Skeletal muscle tissue (tissue), 4 donors: ENCODE data around the gene NDRG4. TPM values are rescaled to one million over a fixed set of nuclear protein-coding genes. Genes with fewer than 3 reads are reported as not detected.

Experiments used
- H3K27ac ChIP-seq: one replicate; pipeline ENCODE4 v1.7.0; 2013; ENCODE audit warnings: mild to moderate bottlenecking, low read depth, low read length, inconsistent platforms
- H3K27me3 ChIP-seq, 3 donors: one replicate each; pipeline ENCODE4 v1.7.0; 2013; ENCODE audit warnings: low read length in 3 of 3; ENCODE audit not compliant: control insufficient read depth in 3 of 3, insufficient read depth in 3 of 3
- H3K36me3 ChIP-seq, 3 donors: one replicate each; pipeline ENCODE4 v1.7.0; 2013; ENCODE audit warnings: low read length in 3 of 3; ENCODE audit not compliant: control insufficient read depth in 3 of 3, insufficient read depth in 3 of 3
- H3K4me1 ChIP-seq, 3 donors: one replicate each; pipeline ENCODE4 v1.7.0; 2013; ENCODE audit warnings: low read length in 3 of 3, mild to moderate bottlenecking in 3 of 3; ENCODE audit not compliant: control insufficient read depth in 3 of 3, insufficient read depth in 3 of 3
- H3K4me3 ChIP-seq, 3 donors: one replicate each; pipeline ENCODE4 v1.7.0; 2013; ENCODE audit warnings: low read length in 3 of 3
- H3K9ac ChIP-seq, 3 donors: one replicate each; pipeline ENCODE4 v1.7.0; 2013; ENCODE audit warnings: low read length in 3 of 3, mild to moderate bottlenecking in 3 of 3, moderate library complexity in 2 of 3, low read depth in 1 of 3
- H3K9me3 ChIP-seq, 3 donors: one replicate each; pipeline ENCODE4 v1.7.0; 2013; ENCODE audit warnings: low read length in 3 of 3; ENCODE audit not compliant: control insufficient read depth in 3 of 3
- total RNA-seq: library from RNA; depleted of rRNA; stranded (reverse); fragments of >200 nt; gene quantifications from one replicate; pipeline ENCODE4 v1.2.3, GENCODE V29; 2014
- donor health status: Osteomylitis.

NDRG4 gene
- total RNA-seq, 1 donor from 2014 or later = 11.5 TPM

DNA sequence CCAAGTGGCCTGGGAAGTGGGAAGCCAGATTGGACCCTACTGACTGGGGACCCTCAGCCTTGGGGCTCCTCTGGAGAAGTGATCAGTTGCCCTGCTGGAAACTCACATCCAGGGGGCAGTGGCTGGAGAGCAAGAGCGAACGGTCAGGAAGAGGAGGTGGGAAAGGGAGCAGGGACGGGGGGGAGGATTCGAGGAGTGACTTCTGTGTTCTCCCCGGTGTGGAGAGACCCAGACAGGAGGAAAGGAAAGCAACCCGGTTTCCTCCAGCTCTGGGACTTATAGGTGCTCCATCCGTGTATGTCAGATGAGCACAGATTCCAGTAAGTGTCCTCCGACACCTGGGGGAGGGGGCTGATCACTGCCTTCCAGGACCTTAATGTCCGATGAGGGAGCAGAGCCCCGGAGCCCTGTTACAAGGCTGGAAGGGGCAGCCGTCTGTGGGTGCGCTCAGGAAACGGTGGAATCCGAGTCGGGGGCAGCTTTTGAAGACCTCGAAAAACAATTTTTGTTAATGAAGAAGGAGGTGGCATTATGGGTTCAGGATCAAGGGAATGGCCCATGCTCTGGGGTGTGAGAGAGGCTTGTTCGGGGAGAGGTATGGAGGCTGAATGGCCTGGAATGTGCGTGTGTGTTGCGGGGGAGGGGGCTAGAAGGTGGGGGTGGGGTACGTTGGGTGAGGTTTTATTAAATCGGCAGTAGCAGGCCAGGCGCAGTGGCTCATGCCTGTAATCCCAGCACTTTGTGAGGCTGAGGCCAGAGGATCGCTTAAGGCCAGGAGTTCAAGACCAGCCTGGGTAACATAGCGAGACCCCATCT lies 34.8 kb upstream of the NDRG4 start:
- Histone ChIP-seq H3K27ac (no peak overlapping the region), H3K4me1 (peaks cover 3 to 11% (median 10%) of the 10 kb centered on the region in 3 donors), H3K36me3 (no peaks in the 10 kb centered on the region), H3K9ac (peak overlapping the region in 1 of 3 donors; percentile 70), H3K9me3 (no peaks in the 10 kb centered on the region), H3K27me3 (peaks cover 45 to 56% (median 51%) of the 10 kb centered on the region in 3 donors), H3K4me3 (peak overlapping the region; percentile 14 to 65 (median 46))

DNA sequence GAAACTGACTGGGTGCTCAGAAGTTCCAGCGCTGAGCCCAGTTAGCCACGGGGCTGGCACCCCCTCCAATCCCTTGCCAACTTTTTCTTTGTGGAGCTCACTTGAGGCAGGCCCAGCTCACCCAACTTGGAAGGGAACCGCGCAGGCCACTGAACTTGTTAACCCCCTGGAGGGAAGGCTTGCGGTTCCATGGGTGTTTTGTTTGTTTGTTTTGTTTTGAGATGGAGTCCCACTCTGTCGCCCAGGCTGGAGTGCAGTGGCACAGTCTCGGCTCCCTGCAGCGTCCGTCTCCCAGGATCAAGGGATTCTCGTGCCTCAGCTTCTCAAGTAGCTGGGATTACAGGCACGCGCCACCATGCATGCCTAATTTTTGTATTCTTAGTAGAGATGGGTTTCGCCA lies 34.1 kb upstream of the NDRG4 start:
- H3K27me3 ChIP-seq = peaks cover 45 to 56% (median 51%) of the 10 kb centered on the region in 3 donors
- H3K27ac ChIP-seq = no peak overlapping the region
- H3K4me3 ChIP-seq = no peak overlapping the region

DNA sequence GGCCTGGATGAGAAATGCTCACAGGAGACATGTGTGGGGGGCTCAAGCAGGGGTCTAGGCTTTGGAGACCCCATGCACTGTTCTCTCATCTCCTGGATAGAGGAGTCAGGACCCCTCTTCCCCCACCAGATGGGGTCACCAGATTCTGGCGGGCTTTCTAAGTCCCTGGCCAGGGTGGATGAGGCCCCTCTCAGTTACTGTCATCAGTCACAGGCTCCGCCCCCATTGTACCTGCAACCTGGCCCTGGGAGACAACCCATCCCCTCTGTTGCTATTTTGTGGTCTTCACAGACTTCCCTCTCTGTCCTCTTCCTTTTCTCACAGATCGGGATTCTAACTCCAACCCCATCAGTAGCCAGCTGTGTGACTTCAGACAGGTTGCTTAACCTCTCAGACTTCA lies 33.5 kb upstream of the NDRG4 start:
- peaks cover 3 to 13% (median 10%) of the 10 kb centered on the region in 3 donors for H3K4me1 ChIP-seq
- no peaks in the 10 kb centered on the region for H3K36me3 ChIP-seq
- peaks cover 45 to 56% (median 51%) of the 10 kb centered on the region in 3 donors for H3K27me3 ChIP-seq
- no peak overlapping the region for H3K9ac ChIP-seq
- H3K4me3 ChIP-seq = no peak overlapping the region
- H3K27ac ChIP-seq = no peak overlapping the region
- no peaks in the 10 kb centered on the region for H3K9me3 ChIP-seq

More for the DNA sequence above, 34.1 kb upstream of the NDRG4 start:
- Histone ChIP-seq H3K4me1 (peaks cover 3 to 11% (median 10%) of the 10 kb centered on the region in 3 donors), H3K9ac (no peak overlapping the region), H3K36me3 (no peaks in the 10 kb centered on the region), H3K9me3 (no peaks in the 10 kb centered on the region)

DNA sequence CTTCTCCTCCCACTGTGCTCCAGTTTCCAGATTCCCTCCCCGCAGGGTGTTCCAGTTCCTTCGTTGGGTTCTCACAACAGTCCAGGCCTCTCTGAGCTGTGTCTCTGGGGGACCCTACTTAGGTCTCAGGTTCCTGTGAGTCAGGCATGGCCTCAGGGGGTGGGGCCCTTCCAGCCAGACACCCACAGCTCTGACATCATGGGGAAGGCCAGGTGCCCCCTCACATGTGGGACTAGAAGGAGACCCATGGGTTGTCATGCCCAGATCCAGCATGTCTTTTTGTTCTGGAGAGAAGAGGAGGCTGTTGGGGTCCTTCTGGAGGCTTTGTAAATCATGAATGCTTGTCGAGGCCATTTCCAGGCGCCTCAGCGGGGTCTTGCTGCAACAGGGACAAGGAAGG lies 32.0 kb upstream of the NDRG4 start:
- Histone ChIP-seq H3K9ac (no peak overlapping the region), H3K27ac (no peak overlapping the region), H3K9me3 (no peaks in the 10 kb centered on the region), H3K36me3 (no peaks in the 10 kb centered on the region), H3K27me3 (peaks cover 38 to 47% (median 41%) of the 10 kb centered on the region in 3 donors), H3K4me1 (peaks cover 3 to 23% (median 10%) of the 10 kb centered on the region in 3 donors), H3K4me3 (no peak overlapping the region)

DNA sequence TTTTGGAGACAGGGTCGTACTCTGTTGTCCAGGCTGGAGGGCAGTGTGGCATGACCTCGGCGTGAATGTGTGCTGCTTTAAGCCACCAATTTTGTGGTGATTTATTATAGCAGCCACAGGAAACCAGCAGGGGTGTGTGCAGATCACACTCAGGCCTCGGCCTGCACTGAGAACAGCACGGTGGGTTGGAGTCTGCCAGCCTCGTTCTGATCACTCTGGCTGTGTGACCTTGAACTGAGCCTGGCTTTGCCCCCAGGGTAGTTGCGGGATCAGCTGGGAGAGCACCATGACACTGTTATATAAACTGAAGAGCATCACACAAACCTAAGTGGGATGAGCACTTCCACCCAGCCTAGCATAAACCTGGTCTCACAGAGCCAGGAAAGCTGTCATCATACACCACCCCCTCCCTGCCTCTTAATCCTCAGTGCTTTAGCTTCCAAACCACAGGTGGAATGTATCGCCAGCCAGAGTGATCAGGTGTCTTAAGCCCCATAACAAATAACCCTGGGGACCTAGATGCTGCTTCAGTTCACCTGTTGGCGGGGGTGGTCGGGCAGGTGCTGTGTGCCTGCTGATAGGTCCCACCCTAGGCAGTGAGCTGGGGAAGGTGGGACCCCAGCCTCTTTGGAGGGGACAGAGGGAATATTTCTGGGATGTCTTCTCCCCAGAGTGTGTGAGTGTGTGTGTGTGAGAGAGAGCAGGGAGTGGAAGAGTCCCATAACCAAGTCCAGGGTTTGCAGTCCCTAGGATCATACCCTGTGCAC lies 28.6 kb upstream of the NDRG4 start:
- Histone ChIP-seq H3K4me3 (no peak overlapping the region), H3K27me3 (peaks cover 16 to 19% (median 18%) of the 10 kb centered on the region in 3 donors), H3K4me1 (peaks cover 0 to 17% (median 0%) of the 10 kb centered on the region in 3 donors), H3K36me3 (no peaks in the 10 kb centered on the region), H3K9ac (no peak overlapping the region), H3K27ac (no peak overlapping the region), H3K9me3 (no peaks in the 10 kb centered on the region)

DNA sequence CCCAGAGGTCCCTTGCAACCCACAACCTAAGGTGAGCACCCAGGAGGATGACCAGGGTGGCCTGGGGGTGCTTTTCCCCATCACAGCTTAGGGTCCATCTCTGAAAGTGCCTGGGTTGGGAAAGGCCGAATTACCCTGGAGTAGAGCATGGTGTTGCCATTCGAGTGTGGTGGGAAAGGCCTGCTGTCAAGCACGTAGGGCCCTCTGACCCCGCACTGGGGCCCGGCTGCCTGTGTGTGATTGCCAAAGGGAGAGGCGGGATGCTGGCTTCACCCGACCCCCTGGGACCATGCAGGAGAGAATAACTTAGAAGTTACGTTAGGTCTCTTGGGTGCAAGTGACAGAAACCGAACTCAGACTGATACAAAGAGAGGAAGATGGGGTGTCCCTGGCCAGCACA lies 27.7 kb upstream of the NDRG4 start:
- no peaks in the 10 kb centered on the region for H3K9me3 ChIP-seq
- no peak overlapping the region for H3K4me3 ChIP-seq
- no peak overlapping the region for H3K9ac ChIP-seq
- no peaks in the 10 kb centered on the region for H3K36me3 ChIP-seq
- H3K4me1 ChIP-seq = peaks cover 0 to 15% (median 0%) of the 10 kb centered on the region in 3 donors
- no peak overlapping the region for H3K27ac ChIP-seq
- H3K27me3 ChIP-seq = peaks cover 8 to 12% (median 11%) of the 10 kb centered on the region in 3 donors

DNA sequence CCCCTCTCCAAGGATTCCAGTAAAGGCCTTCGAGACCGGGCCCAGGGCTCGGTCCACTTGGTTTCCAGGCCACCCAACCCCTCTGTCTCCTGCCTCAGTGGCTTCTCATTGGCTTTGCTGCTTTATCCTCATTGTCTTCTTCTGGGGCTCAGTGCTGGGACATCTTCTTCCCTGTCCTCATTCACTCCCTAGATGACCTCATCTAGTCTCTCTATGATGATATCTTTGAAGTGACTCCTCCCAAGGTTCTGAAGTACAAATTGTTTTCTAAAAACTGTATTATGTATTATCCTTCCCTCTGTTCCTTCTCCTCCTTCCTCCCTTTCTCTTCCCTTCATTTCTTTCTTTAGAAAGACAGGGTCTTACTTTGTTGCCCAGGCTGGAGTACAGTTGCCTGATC lies 27.1 kb upstream of the NDRG4 start:
- Histone ChIP-seq H3K27ac (no peak overlapping the region), H3K4me1 (peaks cover 0 to 15% (median 0%) of the 10 kb centered on the region in 3 donors)

DNA sequence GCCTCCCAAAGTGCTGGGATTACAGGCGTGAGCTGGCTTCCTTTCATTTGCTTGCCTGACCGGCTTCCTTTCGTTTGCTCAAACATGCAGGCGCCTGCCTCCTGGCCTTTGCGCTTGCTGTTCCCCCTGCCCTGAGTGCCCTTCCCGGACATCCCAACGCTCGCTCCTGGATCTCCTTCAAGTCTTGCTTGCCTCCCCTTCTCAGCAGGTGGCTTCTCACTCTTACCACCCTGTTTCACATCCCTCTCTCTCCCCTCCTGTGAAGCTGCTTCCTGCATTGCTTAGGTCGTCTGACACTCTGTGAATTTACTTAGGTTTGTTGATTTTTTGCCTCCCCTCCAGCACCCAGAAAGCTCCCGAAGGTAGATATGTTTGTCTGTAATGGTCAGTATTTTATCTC lies 25.6 kb upstream of the NDRG4 start:
- no peaks in the 10 kb centered on the region for H3K9me3 ChIP-seq
- peaks cover 0 to 15% (median 0%) of the 10 kb centered on the region in 3 donors for H3K4me1 ChIP-seq
- H3K9ac ChIP-seq = no peak overlapping the region
- H3K4me3 ChIP-seq = no peak overlapping the region
- no peaks in the 10 kb centered on the region for H3K27me3 ChIP-seq
- no peaks in the 10 kb centered on the region for H3K36me3 ChIP-seq
- H3K27ac ChIP-seq = no peak overlapping the region

More for the DNA sequence above, 27.1 kb upstream of the NDRG4 start:
- Histone ChIP-seq H3K36me3 (no peaks in the 10 kb centered on the region), H3K9ac (no peak overlapping the region), H3K4me3 (no peak overlapping the region), H3K27me3 (peaks cover 3 to 8% (median 6%) of the 10 kb centered on the region in 3 donors), H3K9me3 (no peaks in the 10 kb centered on the region)

DNA sequence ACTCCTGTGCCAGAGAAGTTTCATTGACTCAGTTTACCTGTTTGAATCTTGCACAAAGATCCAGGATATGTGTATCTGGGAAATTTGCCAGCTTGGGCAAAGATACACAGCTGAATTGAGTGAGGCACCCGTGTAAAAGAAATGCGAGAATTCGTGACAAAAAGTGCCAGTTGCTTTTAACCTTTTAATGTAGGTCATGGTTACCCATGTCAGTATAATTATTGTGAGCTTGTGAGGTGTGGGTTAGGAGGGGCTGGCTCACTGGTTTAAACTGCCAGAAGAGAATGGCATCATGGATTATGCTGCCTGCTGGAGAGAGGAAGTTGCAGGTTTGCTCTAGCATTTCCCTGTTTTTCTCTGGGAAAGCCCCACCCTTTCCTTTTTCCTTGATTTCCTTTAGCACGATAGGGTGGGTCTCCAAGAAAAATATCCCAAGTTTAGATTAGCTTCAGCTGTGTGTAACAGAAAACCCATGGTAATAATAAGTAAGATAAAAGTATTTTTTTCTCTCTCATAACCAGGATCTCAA lies 24.8 kb upstream of the NDRG4 start:
- H3K27me3 ChIP-seq = no peaks in the 10 kb centered on the region

More for the DNA sequence above, 24.8 kb upstream of the NDRG4 start:
- no peak overlapping the region for H3K4me3 ChIP-seq
- no peaks in the 10 kb centered on the region for H3K9me3 ChIP-seq
- H3K4me1 ChIP-seq = peaks cover 0 to 15% (median 0%) of the 10 kb centered on the region in 3 donors
- H3K36me3 ChIP-seq = no peaks in the 10 kb centered on the region
- no peak overlapping the region for H3K27ac ChIP-seq
- H3K9ac ChIP-seq = no peak overlapping the region
